Measurements from ENCODE around the gene SOCS7. TPM values are rescaled to one million over a fixed set of nuclear protein-coding genes. Genes with fewer than 3 reads are reported as not detected.
"Not testable (repeated sequence)": the region's sequence is repeated elsewhere in the genome, so short reads cannot be mapped to it uniquely, and the experiment has no call there.

The SOCS7 gene
- total and polyA plus RNA-seq, 2 donors (not counting 1 experiment from before 2014, with no cell fraction given): 4.8 to 9.4 TPM

- no peak overlapping the region for H3K4me3 ChIP-seq (replicated peaks in 1 of 4; ENCODE audit: control extremely low read depth in 1 of 4, insufficient read depth in 1 of 4, low read depth in 3 of 4, low read length in 4 of 4)
- no peak for DNase-seq (ENCODE audit: low read depth in 2 of 2)
- H3K27me3 ChIP-seq (ENCODE audit: control insufficient read depth, insufficient read depth, low read length): no peaks in the 10 kb centered on the region
- H3K27ac ChIP-seq (ENCODE audit: insufficient read depth, low read length): no peak overlapping the region
- H4K20me1 ChIP-seq (ENCODE audit: control insufficient read depth, extremely low read depth, insufficient read depth, low read length): no peaks in the 10 kb centered on the region
- TF ChIP-seq EZH2 (IDR thresholded peaks at IDR 0.05; ENCODE audit: low read length, missing control alignments): no peak
- no peak for TF ChIP-seq CTCF (conservative IDR thresholded peaks at IDR 0.05 in 1 of 2, IDR thresholded peaks at IDR 0.05 in 1 of 2; ENCODE audit: low read depth in 1 of 2, low read length in 2 of 2)
- peaks cover 38% of the 10 kb centered on the region for H3K79me2 ChIP-seq (ENCODE audit: control insufficient read depth, insufficient read depth, low read length)
- H3K9ac ChIP-seq (ENCODE audit: insufficient read depth, low read length): no peak overlapping the region
- H2AFZ ChIP-seq (ENCODE audit: low read length): no peak overlapping the region
- H3K4me2 ChIP-seq (ENCODE audit: extremely low read depth, insufficient read depth, low read length): no peak overlapping the region
- H3K9me3 ChIP-seq (ENCODE audit: control insufficient read depth, insufficient read depth, low read depth, low read length): no peaks in the 10 kb centered on the region
- H3K36me3 ChIP-seq (ENCODE audit: control insufficient read depth, insufficient read depth, low read length): peaks cover 4% of the 10 kb centered on the region
- no peaks in the 10 kb centered on the region for H3K4me1 ChIP-seq (ENCODE audit: control insufficient read depth, extremely low read depth, insufficient read depth, low read length)
These were observed 84.7 kb downstream of the SOCS7 start for GRCh38 chr17:38436386-38436785.

GRCh38 chr17:38437313-38437712 is 85.7 kb downstream of the SOCS7 start:
- not testable (repeated sequence) for H3K4me2 ChIP-seq (ENCODE audit: extremely low read depth, insufficient read depth, low read length); DNase-seq (ENCODE audit: low read depth in 2 of 2); H3K27me3 ChIP-seq (ENCODE audit: control insufficient read depth, insufficient read depth, low read length); H2AFZ ChIP-seq (ENCODE audit: low read length); H3K9ac ChIP-seq (ENCODE audit: insufficient read depth, low read length); H3K4me1 ChIP-seq (ENCODE audit: control insufficient read depth, extremely low read depth, insufficient read depth, low read length); H3K4me3 ChIP-seq (replicated peaks in 1 of 4; ENCODE audit: control extremely low read depth in 1 of 4, insufficient read depth in 1 of 4, low read depth in 3 of 4, low read length in 4 of 4); H4K20me1 ChIP-seq (ENCODE audit: control insufficient read depth, extremely low read depth, insufficient read depth, low read length); H3K27ac ChIP-seq (ENCODE audit: insufficient read depth, low read length); H3K36me3 ChIP-seq (ENCODE audit: control insufficient read depth, insufficient read depth, low read length); H3K9me3 ChIP-seq (ENCODE audit: control insufficient read depth, insufficient read depth, low read depth, low read length)
- peaks cover 31% of the 10 kb centered on the region for H3K79me2 ChIP-seq (ENCODE audit: control insufficient read depth, insufficient read depth, low read length)

DNA sequence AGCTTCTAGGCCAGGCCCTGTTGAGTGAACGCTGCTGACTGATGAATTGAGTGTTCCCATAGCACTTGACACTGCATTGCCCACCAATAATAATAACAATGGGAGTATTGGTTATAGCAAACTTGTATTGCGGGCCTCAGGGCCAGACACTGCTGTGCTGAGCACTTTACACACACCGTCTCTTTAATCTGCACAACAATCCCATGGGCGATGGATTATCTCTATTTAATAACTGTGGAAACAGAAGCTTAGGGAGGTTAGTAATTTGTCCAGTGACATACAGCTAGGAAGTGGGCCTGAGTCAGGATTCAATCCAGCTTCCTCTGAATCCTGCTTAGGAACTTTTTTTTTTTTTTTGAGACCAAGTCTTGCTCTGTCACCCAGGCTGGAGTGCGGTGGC is 87.8 kb downstream of the SOCS7 start:
- Histone ChIP-seq H3K27ac (ENCODE audit: insufficient read depth, low read length) (no peak overlapping the region), H3K9me3 (ENCODE audit: control insufficient read depth, insufficient read depth, low read depth, low read length) (no peaks in the 10 kb centered on the region), H3K4me1 (ENCODE audit: control insufficient read depth, extremely low read depth, insufficient read depth, low read length) (peaks cover 3% of the 10 kb centered on the region), H3K27me3 (ENCODE audit: control insufficient read depth, insufficient read depth, low read length) (no peaks in the 10 kb centered on the region), H3K4me2 (ENCODE audit: extremely low read depth, insufficient read depth, low read length) (no peak overlapping the region), H3K36me3 (ENCODE audit: control insufficient read depth, insufficient read depth, low read length) (no peaks in the 10 kb centered on the region), H3K79me2 (ENCODE audit: control insufficient read depth, insufficient read depth, low read length) (peaks cover 30% of the 10 kb centered on the region), H2AFZ (ENCODE audit: low read length) (no peak overlapping the region), H3K4me3 (replicated peaks in 1 of 4; ENCODE audit: control extremely low read depth in 1 of 4, insufficient read depth in 1 of 4, low read depth in 3 of 4, low read length in 4 of 4) (no peak overlapping the region), H4K20me1 (ENCODE audit: control insufficient read depth, extremely low read depth, insufficient read depth, low read length) (no peaks in the 10 kb centered on the region), H3K9ac (ENCODE audit: insufficient read depth, low read length) (no peak overlapping the region)
- TF ChIP-seq EZH2 (IDR thresholded peaks at IDR 0.05; ENCODE audit: low read length, missing control alignments) (no peak), CTCF (conservative IDR thresholded peaks at IDR 0.05 in 1 of 2, IDR thresholded peaks at IDR 0.05 in 1 of 2; ENCODE audit: low read depth in 1 of 2, low read length in 2 of 2) (no peak)
- no peak for DNase-seq (ENCODE audit: low read depth in 2 of 2)
